Cardiac fibroblast (primary cell): ENCODE results near the gene FNIP2.
A peak's percentile ranks its signal among the peaks of the same experiment; 100 is the strongest.

ENCODE experiments used
- DNase-seq, 2 donors: peaks; one replicate each; pipeline versions ENCODE4 v3.0.0 to v3.0.0-alpha.2; 2010; ENCODE audit warnings: low read depth in 2 of 2
- H3K4me3 ChIP-seq, 2 donors: replicated peaks in 1 of 2; 1 replicate in 1 of 2; 2 replicates in 1 of 2; pipeline ENCODE4 v1.5.1; 2011; ENCODE audit warnings: low read depth in 2 of 2, low read length in 2 of 2, mild to moderate bottlenecking in 2 of 2, moderate library complexity in 1 of 2
- CTCF ChIP-seq: IDR thresholded peaks from one replicate; pipeline ENCODE4 v1.5.1; 2011; ENCODE audit warnings: low read depth, mild to moderate bottlenecking, low read length, inconsistent platforms

The FNIP2 gene

DNA sequence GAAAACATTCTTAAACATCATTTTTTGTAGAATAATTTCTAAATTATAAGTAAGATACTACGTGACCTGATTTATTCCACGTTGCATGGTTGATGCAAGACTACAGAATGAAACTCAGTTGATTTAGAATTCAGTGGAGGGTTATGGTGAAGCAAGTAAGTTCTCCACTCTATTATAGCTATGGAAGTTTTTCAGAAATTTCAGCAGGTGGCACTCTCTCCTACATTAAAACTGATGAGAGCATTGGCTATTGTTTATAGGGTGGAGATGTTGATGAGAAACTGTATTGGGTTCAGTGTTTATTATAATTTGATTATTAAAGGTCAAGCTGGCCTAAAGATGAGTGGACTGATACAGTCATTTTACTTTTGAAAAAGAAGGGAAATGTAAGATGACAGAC, 88.0 kb downstream of the FNIP2 start:
- TF ChIP-seq CTCF, result peak; percentile 49
- DNase-seq, result peak; percentile 70 to 78
- H3K4me3 ChIP-seq, result no peak overlapping the region

DNA sequence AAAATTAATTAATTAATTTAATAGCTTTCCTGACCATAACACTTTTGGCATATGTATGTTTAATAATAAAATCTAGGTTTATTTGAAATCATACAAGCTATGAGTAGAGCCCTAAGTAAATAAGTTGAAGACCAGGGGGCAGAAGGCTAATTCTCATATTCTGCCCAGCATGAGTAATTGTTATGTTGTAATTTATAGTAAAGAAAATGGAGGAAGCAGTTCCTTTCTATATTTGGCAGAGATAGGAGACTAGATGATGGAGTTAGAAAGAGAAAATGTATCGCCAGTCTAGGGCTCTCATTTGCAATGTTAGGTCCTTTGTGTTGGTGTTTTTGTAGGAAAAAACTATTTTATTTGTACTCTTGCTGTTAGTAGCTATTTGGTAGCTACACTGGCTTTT, 89.1 kb downstream of the FNIP2 start:
- TF ChIP-seq CTCF, result no peak
- no peak overlapping the region for H3K4me3 ChIP-seq
- no peak for DNase-seq

GRCh38 chr4:158858410-158859199, 89.8 kb downstream of the FNIP2 start:
- H3K4me3 ChIP-seq, result no peak overlapping the region
- peak in 1 of 2 donors; percentile 73 for DNase-seq
- TF ChIP-seq CTCF, result no peak

DNA sequence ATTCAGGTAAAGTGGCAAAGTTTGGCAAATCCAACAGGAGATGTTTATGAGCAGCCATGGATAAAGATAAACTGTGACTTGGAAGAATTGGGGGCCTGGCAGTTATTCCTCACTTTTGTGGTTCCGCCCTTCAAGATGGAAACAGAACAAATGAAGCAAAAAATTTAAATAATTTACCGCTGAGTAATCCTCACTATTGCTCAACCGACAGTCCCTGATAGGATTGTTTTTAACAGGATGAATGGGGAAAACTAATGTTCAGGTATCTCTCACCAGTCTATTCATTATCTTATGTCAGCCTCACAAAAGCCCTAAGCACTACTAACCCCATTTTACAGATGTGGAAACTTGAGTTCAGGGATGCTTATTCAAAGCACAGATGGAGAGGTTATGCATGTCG, 90.8 kb downstream of the FNIP2 start:
- H3K4me3 ChIP-seq, result no peak overlapping the region

GRCh38 chr4:158860856-158861255, 92.0 kb downstream of the FNIP2 start:
- DNase-seq, result no peak
- H3K4me3 ChIP-seq, result no peak overlapping the region
- no peak for TF ChIP-seq CTCF

More for the DNA sequence above, 90.8 kb downstream of the FNIP2 start:
- DNase-seq, result no peak
- no peak for TF ChIP-seq CTCF

DNA sequence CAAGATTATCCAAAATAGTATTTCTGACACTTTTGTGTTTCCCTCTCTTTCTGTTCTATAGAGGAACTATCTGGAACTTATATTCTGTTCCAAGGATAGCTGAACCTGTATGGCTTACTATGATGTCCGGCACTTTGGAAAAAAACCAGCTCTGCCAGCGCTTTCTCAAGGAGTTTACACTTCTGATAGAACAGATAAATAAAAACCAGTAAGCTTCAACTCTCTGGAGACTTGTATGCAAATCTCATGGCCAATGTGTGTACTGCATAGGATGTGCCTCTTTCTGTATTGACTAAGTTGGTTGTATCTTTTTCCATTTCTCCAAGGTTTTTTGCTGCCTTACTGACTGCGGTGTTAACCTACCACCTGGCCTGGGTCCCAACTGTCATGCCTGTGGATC, 92.5 kb downstream of the FNIP2 start:
- no peak overlapping the region for H3K4me3 ChIP-seq
- no peak for DNase-seq
- TF ChIP-seq CTCF, result no peak

GRCh38 chr4:158861766-158862165, 92.9 kb downstream of the FNIP2 start:
- H3K4me3 ChIP-seq, result no peak overlapping the region
- no peak for DNase-seq
- TF ChIP-seq CTCF, result no peak
